Cardiac fibroblast (primary cell): ENCODE data around the gene PIGA.

Experiments
- DNase-seq, 2 donors: peaks; one replicate each; pipeline versions ENCODE4 v3.0.0 to v3.0.0-alpha.2; 2010; ENCODE audit warnings: low read depth in 2 of 2
- H3K4me3 ChIP-seq, 2 donors: replicated peaks in 1 of 2; 1 replicate in 1 of 2; 2 replicates in 1 of 2; pipeline ENCODE4 v1.5.1; 2011; ENCODE audit warnings: low read depth in 2 of 2, low read length in 2 of 2, mild to moderate bottlenecking in 2 of 2, moderate library complexity in 1 of 2
- CTCF ChIP-seq: IDR thresholded peaks from one replicate; pipeline ENCODE4 v1.5.1; 2011; ENCODE audit warnings: low read depth, mild to moderate bottlenecking, low read length, inconsistent platforms

PIGA gene

GRCh38 chrX:15359701-15360100 lies 24.4 kb upstream of the PIGA start:
- TF ChIP-seq CTCF, result no peak
- peak; percentile 7 to 38 for DNase-seq
- H3K4me3 ChIP-seq, result no peak overlapping the region

- TF ChIP-seq CTCF, result no peak
- no peak for DNase-seq
- no peak overlapping the region for H3K4me3 ChIP-seq
Measured at GRCh38 chrX:15358533-15358932, 23.2 kb upstream of the PIGA start.

- no peak for TF ChIP-seq CTCF
- peak; percentile 74 to 82 for DNase-seq
- no peak overlapping the region for H3K4me3 ChIP-seq
Measured at GRCh38 chrX:15356444-15356843, 21.1 kb upstream of the PIGA start.

GRCh38 chrX:15350329-15350996 lies 15.1 kb upstream of the PIGA start:
- no peak overlapping the region for H3K4me3 ChIP-seq
- DNase-seq, result no peak
- no peak for TF ChIP-seq CTCF

- no peak overlapping the region for H3K4me3 ChIP-seq
- DNase-seq, result peak; percentile 76 to 81
- peak; percentile 34 for TF ChIP-seq CTCF
Measured at GRCh38 chrX:15349046-15349445, 13.7 kb upstream of the PIGA start.

- H3K4me3 ChIP-seq, result no peak overlapping the region
- no peak for TF ChIP-seq CTCF
- DNase-seq, result no peak
Measured at GRCh38 chrX:15345976-15346375, 10.7 kb upstream of the PIGA start.

- TF ChIP-seq CTCF, result no peak
- no peak overlapping the region for H3K4me3 ChIP-seq
- DNase-seq, result no peak
Measured at GRCh38 chrX:15344106-15344505, 8.8 kb upstream of the PIGA start.
